ENCODE results near the gene COG6. TPM values are rescaled to one million over a fixed set of nuclear protein-coding genes. Genes with fewer than 3 reads are reported as not detected.

COG6 gene
- total RNA-seq, 4 donors from 2014 or later: 17.6 to 109 (median 27.6) TPM

DNA sequence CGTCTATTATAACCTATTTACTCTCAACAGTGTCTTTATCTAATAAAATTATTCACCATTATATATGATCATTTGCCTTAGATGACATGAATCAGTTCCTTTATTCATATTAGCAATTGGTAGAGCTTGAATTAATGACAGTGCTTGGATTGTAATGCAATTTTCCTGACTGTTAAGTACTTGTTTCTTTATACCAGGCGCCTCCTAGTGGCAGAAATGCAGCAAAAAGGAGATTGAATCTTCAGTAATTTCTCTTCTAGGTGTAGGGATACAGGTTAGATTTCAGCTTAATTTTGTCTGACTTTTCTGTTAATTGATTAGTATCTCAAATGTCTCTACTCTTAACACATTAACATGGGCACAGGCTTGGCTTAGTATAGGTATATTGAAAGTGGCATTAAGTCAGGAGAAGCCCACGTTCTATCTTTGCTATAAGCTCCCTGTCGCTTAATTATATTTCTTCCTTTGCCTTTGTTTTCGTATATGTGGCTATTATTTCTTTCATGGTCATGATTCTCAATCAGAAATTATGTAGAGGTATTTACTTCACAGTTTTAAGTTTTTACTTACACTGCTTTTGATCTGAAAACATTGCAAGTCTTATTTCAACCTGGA lies 43.3 kb upstream of the COG6 start:
- Histone ChIP-seq H3K27ac (no peak overlapping the region), H3K36me3 (no peaks in the 10 kb centered on the region), H3K27me3 (no peaks in the 10 kb centered on the region), H3K9me3 (no peaks in the 10 kb centered on the region), H3K4me1 (no peaks in the 10 kb centered on the region), H3K4me3 (no peak overlapping the region)
- in situ Hi-C loops (cut with MboI; ENCODE audit: low pct_ligation_motif_present in 1 of 4, low pct_unique_long_range_greater_than_20kb in 1 of 4, low sequenced_read_pairs in 3 of 4): loop anchor here (10.0 to 25.0 kb wide), 5 partner anchors 337 to 575 kb away; partner anchors contain the start of genes NHLRC3 (in 1 of the 4) and PROSER1 (in 1 of the 4)
- 61 to 67% methylated on average over 5 of the region's 5 CpGs for WGBS, 2 donors (ENCODE audit: low coverage in 1 of 2)
- intact Hi-C loops (cut with DNase I; ENCODE audit: low total_unique reads): loop anchor here (10.0 kb wide), 2 partner anchors 197 to 557 kb away; no protein-coding TSS in a partner anchor
- TF ChIP-seq POLR2AphosphoS5 (IDR thresholded peaks at IDR 0.05) (no peak), POLR2A (IDR thresholded peaks at IDR 0.05) (no peak), CTCF (IDR thresholded peaks at IDR 0.05) (peak; percentile 78 to 90 (median 82)), EP300 (IDR thresholded peaks at IDR 0.05; ENCODE audit: low read depth) (no peak)
- DNase-seq: peak; percentile 65

DNA sequence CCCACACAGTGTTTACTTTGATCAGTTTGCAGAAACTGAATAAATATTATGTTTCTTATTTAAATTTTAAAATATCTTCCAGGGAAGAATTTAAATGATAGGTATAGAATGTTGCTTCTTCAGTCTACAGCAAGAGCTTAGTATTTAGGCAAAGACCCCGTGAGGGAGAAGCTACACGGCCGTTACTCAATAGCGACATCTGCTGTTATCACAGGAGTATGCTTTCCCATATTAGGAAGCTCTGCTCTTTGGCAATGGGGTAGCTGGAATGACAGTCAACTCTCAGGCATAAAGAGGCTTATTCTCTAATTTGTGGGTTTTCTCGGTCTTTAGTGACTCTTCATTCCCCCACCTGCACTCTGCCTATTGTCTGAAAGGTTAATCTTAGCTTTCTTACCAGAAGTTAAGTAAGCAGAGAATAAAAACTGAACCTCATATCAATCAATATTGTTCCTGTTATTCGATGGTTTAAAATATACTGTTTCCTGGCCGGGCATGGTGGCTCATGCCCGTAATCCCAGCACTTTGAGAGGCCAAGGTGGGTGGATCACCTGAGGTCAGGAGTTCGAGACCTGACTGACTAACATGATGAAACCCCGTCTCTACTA lies 39.3 kb upstream of the COG6 start:
- TF ChIP-seq CTCF (IDR thresholded peaks at IDR 0.05): peak; percentile 59 to 84 (median 78)
- no peak for TF ChIP-seq POLR2AphosphoS5 (IDR thresholded peaks at IDR 0.05)
- WGBS, 2 donors (ENCODE audit: low coverage in 1 of 2): 21 to 30% methylated on average over 7 to 10 of the region's 10 CpGs
- no peaks in the 10 kb centered on the region for H3K36me3 ChIP-seq
- no peaks in the 10 kb centered on the region for H3K9me3 ChIP-seq
- no peak overlapping the region for H3K27ac ChIP-seq
- no peak overlapping the region for H3K4me3 ChIP-seq
- no peaks in the 10 kb centered on the region for H3K4me1 ChIP-seq
- in situ Hi-C loops (cut with MboI; ENCODE audit: low pct_ligation_motif_present in 1 of 4, low pct_unique_long_range_greater_than_20kb in 1 of 4, low sequenced_read_pairs in 3 of 4): loop anchor here (10.0 to 25.0 kb wide), 5 partner anchors 341 to 579 kb away; partner anchors contain the start of genes NHLRC3 (in 1 of the 4) and PROSER1 (in 1 of the 4)
- no peaks in the 10 kb centered on the region for H3K27me3 ChIP-seq
- peak; percentile 31 for DNase-seq
- intact Hi-C loops (cut with DNase I; ENCODE audit: low total_unique reads): loop anchor here (5.0 to 10.0 kb wide), 3 partner anchors 201 to 561 kb away; no protein-coding TSS in a partner anchor

- TF ChIP-seq POLR2A (IDR thresholded peaks at IDR 0.05) (no peak), POLR2AphosphoS5 (IDR thresholded peaks at IDR 0.05) (no peak), EP300 (IDR thresholded peaks at IDR 0.05; ENCODE audit: low read depth) (no peak), CTCF (IDR thresholded peaks at IDR 0.05) (no peak)
- WGBS, 2 donors (ENCODE audit: low coverage in 1 of 2): 38 to 46% methylated on average over 1 of the region's 1 CpG
- H3K36me3 ChIP-seq: no peaks in the 10 kb centered on the region
- no peaks in the 10 kb centered on the region for H3K9me3 ChIP-seq
- H3K27ac ChIP-seq: no peak overlapping the region
- no peaks in the 10 kb centered on the region for H3K27me3 ChIP-seq
- no peak overlapping the region for H3K4me3 ChIP-seq
- H3K4me1 ChIP-seq: no peaks in the 10 kb centered on the region
- in situ Hi-C loops (cut with MboI; ENCODE audit: low pct_ligation_motif_present in 1 of 4, low pct_unique_long_range_greater_than_20kb in 1 of 4, low sequenced_read_pairs in 3 of 4): loop anchor here (10.0 to 25.0 kb wide), 5 partner anchors 344 to 581 kb away; partner anchors contain the start of genes NHLRC3 (in 1 of the 4) and PROSER1 (in 1 of the 4)
- intact Hi-C loops (cut with DNase I; ENCODE audit: low total_unique reads): loop anchor here (5.0 to 10.0 kb wide), 3 partner anchors 204 to 564 kb away; no protein-coding TSS in a partner anchor
- no peak for DNase-seq
Measured at GRCh38 chr13:39618561-39618960, 36.9 kb upstream of the COG6 start.

DNA sequence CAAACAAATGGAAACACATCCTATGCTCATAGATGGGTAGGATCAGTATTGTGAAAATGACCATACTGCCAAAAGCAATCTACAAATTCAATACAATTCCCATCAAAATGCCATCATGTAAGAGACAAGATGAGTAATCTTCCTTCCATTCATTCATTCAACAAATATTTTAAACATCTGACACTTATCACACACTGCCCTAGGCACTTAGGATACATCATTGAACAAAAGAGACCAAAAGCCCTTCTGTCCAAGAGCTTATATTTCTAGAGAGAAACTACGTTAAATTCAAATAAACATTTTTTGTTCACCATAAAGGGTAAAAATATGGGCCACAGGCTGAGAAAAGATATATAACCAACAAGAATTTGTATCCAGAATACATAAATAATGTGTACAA lies 32.0 kb upstream of the COG6 start:
- no peaks in the 10 kb centered on the region for H3K4me1 ChIP-seq
- WGBS, 2 donors (ENCODE audit: low coverage in 1 of 2): 69 to 91% methylated on average over 1 of the region's 1 CpG
- H3K36me3 ChIP-seq: no peaks in the 10 kb centered on the region
- intact Hi-C loops (cut with DNase I; ENCODE audit: low total_unique reads) (no loop called here), in situ Hi-C loops (cut with MboI; ENCODE audit: low pct_ligation_motif_present in 1 of 4, low pct_unique_long_range_greater_than_20kb in 1 of 4, low sequenced_read_pairs in 3 of 4) (loop anchor here in 2 of 4 donors (25.0 kb wide), 2 partner anchors 361 to 586 kb away; partner anchors contain the start of genes NHLRC3 (in 1 of the 2) and PROSER1 (in 1 of the 2))
- H3K9me3 ChIP-seq: no peaks in the 10 kb centered on the region
- no peaks in the 10 kb centered on the region for H3K27me3 ChIP-seq
- H3K27ac ChIP-seq: no peak overlapping the region
- no peak for DNase-seq
- TF ChIP-seq EP300 (IDR thresholded peaks at IDR 0.05; ENCODE audit: low read depth) (no peak), POLR2AphosphoS5 (IDR thresholded peaks at IDR 0.05) (no peak), CTCF (IDR thresholded peaks at IDR 0.05) (no peak), POLR2A (IDR thresholded peaks at IDR 0.05) (no peak)
- H3K4me3 ChIP-seq: no peak overlapping the region
